HUES64 (cell line): Measurements from ENCODE around the gene OLFM2.

Source experiments
- H3K27ac ChIP-seq: 2 replicates; pipeline ENCODE4 v1.7.0; 2013; ENCODE audit warnings: low read depth, low read length, inconsistent platforms
- H3K27me3 ChIP-seq: 2 replicates; pipeline ENCODE4 v1.6.1; 2013; ENCODE audit warnings: mild to moderate bottlenecking, low read length; ENCODE audit not compliant: insufficient read depth
- H3K36me3 ChIP-seq: 2 replicates; pipeline ENCODE4 v1.6.1; 2013; ENCODE audit warnings: mild to moderate bottlenecking, low read length; ENCODE audit not compliant: insufficient read depth
- H3K4me1 ChIP-seq: 2 replicates; pipeline ENCODE4 v1.6.1; 2013; ENCODE audit warnings: mild to moderate bottlenecking, low read length, moderate library complexity; ENCODE audit not compliant: insufficient read depth
- H3K4me3 ChIP-seq: 2 replicates; pipeline ENCODE4 v1.5.1; 2013; ENCODE audit warnings: mild to moderate bottlenecking, low read length, moderate library complexity
- H3K9ac ChIP-seq: 2 replicates; pipeline ENCODE4 v1.6.1; 2013; ENCODE audit warnings: mild to moderate bottlenecking, low read depth, low read length
- H3K9me3 ChIP-seq: 2 replicates; pipeline ENCODE4 v1.6.1; 2013; ENCODE audit warnings: low read depth, low read length; ENCODE audit not compliant: insufficient read depth
- WGBS: fragments of 150-250, 120-280 bp; methylation state at CpG from one replicate; pipeline ENCODE4 v1.1.7; 2013; ENCODE audit warnings: missing lambda C conversion rate; 5-methylcytosine and 5-hydroxymethylcytosine counted together

OLFM2 gene

GRCh38 chr19:9903336-9903735 is 33.0 kb downstream of the OLFM2 start:
- H3K9me3 ChIP-seq, result no peaks in the 10 kb centered on the region
- H3K27me3 ChIP-seq, result no peaks in the 10 kb centered on the region
- 92% methylated on average over 5 of the region's 5 CpGs for WGBS
- no peak overlapping the region for H3K4me3 ChIP-seq
- peaks cover 9% of the 10 kb centered on the region; the same call in 1 of the 2 replicates for H3K4me1 ChIP-seq
- H3K27ac ChIP-seq, result no peak overlapping the region
- H3K36me3 ChIP-seq, result no peaks in the 10 kb centered on the region
- no peak overlapping the region for H3K9ac ChIP-seq

- WGBS, result 71% methylated on average over 3 of the region's 5 CpGs
- Histone ChIP-seq H3K9ac (no peak overlapping the region), H3K9me3 (no peaks in the 10 kb centered on the region), H3K27me3 (no peaks in the 10 kb centered on the region), H3K27ac (no peak overlapping the region), H3K4me3 (no peak overlapping the region), H3K4me1 (peaks cover 9% of the 10 kb centered on the region; the same call in 1 of the 2 replicates), H3K36me3 (no peaks in the 10 kb centered on the region)
These were observed 34.7 kb downstream of the OLFM2 start for GRCh38 chr19:9901642-9902041.

DNA sequence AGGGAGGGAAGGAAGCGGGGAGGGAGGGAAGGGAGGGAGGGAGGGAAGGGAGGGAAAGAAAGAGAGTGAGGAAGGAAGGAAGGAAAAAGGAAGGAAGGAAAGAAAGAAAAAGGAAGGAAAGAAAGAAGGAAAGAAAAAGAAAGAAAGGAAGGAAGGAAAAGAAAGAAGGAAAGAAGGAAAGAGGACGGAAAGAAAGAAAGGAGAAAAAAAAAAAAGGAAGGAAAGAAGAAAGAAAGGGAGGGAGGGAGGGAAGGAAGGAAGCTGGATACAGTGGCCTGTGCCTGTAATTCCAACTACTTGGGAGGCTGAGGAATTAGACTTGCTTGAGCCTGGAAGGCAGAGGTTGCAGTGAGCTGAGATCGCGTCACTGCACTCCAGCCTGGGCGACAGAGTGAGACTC is 35.3 kb downstream of the OLFM2 start:
- Histone ChIP-seq H3K36me3 (no peaks in the 10 kb centered on the region), H3K4me3 (no peak overlapping the region), H3K4me1 (peaks cover 9% of the 10 kb centered on the region; the same call in 1 of the 2 replicates), H3K9me3 (no peaks in the 10 kb centered on the region), H3K9ac (no peak overlapping the region), H3K27me3 (no peaks in the 10 kb centered on the region), H3K27ac (no peak overlapping the region)
- WGBS, result 84% methylated on average over 2 of the region's 5 CpGs

DNA sequence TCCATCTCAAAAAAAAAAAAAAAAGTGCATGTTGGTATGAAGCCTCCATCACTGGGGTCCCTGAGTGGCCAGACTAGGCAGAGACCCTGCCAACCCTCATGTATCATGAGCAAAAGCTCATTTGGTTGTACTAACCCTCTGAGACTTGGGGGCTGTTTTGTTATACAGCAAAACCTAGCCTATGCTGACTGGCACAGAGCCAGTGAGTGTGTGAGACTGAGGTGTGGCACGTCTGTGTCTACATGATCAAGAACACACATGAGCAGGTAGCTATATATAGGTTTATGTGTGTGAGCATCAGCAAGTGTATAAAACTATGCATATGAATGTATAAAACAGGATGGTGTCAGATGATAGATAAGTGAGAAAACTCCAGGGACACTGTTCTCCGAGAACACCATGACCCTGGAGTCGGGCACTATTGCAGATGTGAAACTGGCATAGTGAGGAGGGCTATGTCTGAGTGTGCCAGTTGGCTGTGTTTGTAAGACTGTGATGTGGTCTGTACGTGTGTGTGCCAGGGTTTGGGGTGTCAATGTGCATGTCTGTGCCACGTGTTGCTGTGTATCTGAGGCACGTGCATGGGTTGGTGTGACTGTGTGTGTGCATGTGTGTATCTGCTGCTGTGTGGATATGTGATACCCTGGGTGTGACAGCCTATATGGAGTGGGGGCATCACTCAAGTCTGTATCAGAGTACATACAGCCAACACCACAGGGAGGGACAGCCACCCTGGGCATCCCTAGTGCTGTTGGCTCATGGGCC is 44.5 kb downstream of the OLFM2 start:
- Histone ChIP-seq H3K4me3 (no peak overlapping the region), H3K27me3 (no peaks in the 10 kb centered on the region), H3K9me3 (no peaks in the 10 kb centered on the region), H3K36me3 (no peaks in the 10 kb centered on the region), H3K27ac (no peak overlapping the region), H3K4me1 (no peaks in the 10 kb centered on the region), H3K9ac (no peak overlapping the region)
- 91% methylated on average over 6 of the region's 6 CpGs for WGBS

DNA sequence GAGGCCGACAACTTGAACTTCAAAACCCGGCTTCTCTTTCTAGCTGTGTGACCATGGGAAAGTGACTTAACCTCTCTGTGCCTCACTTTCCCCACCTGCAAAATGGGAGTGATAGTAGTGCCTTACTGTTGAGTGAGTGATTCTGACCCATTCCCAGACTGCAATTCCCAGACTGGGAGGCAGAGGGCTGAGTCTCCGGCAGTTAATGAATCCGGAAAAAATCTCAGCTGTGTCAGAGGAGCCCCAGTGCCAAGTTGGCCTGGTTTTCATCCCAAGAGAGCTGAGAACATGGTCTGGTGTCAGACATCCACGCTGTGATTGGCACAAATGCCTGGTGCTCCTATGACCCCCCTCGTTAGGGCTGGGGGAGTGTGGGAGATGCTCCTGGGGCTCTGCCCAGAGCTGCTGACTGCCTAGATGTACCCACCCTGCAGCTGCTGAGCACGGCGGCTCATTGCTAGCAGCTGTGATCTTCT is 51.2 kb downstream of the OLFM2 start:
- H3K27ac ChIP-seq, result no peak overlapping the region
- H3K4me3 ChIP-seq, result no peak overlapping the region
- peaks cover 7% of the 10 kb centered on the region; the same call in 1 of the 2 replicates for H3K4me1 ChIP-seq
- H3K9ac ChIP-seq, result no peak overlapping the region
- 77% methylated on average over 8 of the region's 8 CpGs for WGBS
- no peaks in the 10 kb centered on the region for H3K27me3 ChIP-seq
- H3K36me3 ChIP-seq, result no peaks in the 10 kb centered on the region
- no peaks in the 10 kb centered on the region for H3K9me3 ChIP-seq

GRCh38 chr19:9883764-9884163 is 52.6 kb downstream of the OLFM2 start:
- no peaks in the 10 kb centered on the region for H3K36me3 ChIP-seq
- H3K27me3 ChIP-seq, result no peaks in the 10 kb centered on the region
- no peaks in the 10 kb centered on the region for H3K9me3 ChIP-seq
- H3K27ac ChIP-seq, result no peak overlapping the region
- H3K4me1 ChIP-seq, result peaks cover 7% of the 10 kb centered on the region; the same call in 1 of the 2 replicates
- no peak overlapping the region for H3K4me3 ChIP-seq
- peak overlapping the region; percentile 7; the same call in 1 of the 2 replicates for H3K9ac ChIP-seq
- 92% methylated on average over 12 of the region's 12 CpGs for WGBS

DNA sequence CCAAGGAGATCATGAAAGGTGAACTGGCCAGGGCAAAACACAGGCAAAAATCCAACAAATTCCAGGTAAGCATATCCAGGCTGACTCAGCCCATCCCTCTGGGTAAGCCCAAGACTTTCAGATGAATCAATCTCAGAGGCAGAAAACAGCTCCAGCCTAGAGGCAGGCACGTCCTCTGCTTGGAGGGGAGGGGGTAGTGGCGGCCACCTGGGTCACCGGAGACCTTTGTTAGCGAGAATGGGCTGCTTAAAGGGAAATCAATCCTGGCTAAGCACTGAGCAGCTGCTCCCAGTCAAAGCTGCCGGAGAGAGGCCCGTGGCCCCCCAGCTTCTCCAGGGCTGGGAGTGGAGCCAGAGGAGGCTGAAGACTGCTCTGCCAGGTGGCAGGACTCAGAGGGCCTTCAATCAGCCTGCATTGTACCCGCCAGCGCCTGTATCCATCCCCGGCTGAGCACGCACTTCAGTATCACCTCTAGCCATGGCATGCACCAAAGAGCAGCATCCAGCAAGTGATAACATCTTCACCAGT is 53.0 kb downstream of the OLFM2 start:
- Histone ChIP-seq H3K9me3 (no peaks in the 10 kb centered on the region), H3K27me3 (no peaks in the 10 kb centered on the region), H3K4me3 (no peak overlapping the region), H3K4me1 (peaks cover 7% of the 10 kb centered on the region; the same call in 1 of the 2 replicates), H3K36me3 (no peaks in the 10 kb centered on the region), H3K27ac (no peak overlapping the region), H3K9ac (peak overlapping the region; percentile 7; the same call in 1 of the 2 replicates)
- 61% methylated on average over 10 of the region's 10 CpGs for WGBS

DNA sequence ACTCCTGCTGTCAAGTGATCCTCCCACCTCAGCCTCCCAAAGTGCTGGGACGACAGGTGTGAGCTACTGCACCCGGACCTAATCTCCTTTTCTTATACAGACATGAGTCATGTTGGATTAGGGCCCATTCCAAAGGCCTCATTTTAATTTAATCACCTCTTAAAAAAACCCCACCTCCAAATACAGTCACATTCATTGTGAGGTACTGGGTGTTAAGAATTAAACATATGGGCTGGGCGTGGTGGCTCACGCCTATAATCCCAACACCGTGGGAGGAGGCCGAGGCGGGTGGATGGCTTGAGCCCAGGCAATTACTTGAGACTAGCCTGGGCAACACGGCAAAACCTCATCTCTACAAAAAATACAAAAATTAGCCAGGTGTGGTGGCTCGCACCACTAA is 54.6 kb downstream of the OLFM2 start:
- Histone ChIP-seq H3K4me3 (no peak overlapping the region), H3K36me3 (no peaks in the 10 kb centered on the region), H3K9me3 (no peaks in the 10 kb centered on the region), H3K27ac (no peak overlapping the region), H3K4me1 (peaks cover 7% of the 10 kb centered on the region; the same call in 1 of the 2 replicates), H3K27me3 (no peaks in the 10 kb centered on the region), H3K9ac (no peak overlapping the region)
- WGBS, result 92% methylated on average over 9 of the region's 9 CpGs

DNA sequence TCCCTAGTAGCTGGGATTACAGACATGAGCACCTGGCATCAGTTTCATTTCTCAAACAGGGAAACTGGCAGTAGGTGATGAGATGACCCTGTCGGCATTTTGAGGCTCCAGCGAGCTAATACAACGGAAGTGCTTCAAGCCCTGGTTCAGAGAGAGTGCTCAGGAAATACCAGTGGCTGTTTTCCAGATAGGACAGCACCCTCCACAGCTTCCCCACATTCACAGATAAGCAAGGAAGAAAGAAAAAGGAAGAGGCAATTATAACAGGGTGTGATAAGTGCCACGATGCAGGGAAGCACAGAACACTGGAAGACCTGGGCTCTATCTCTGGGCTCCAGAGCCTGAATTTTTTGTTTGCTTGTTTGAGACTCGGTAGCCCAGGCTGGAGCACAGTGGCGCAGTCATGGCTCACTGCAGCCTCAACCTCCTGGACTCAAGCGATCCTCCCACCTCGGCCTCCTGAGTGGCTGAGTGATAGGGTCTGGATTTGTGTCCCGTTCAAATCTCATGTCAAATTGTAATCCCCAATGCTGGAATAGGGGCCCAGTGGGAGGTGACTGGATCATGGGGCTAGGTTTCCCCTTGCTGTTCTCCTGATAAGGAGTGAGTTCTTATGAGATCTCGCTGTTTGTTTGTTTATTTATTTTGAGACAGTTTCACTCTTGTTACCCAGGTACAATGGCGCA is 57.7 kb downstream of the OLFM2 start:
- no peak overlapping the region for H3K4me3 ChIP-seq
- 95% methylated on average over 11 of the region's 11 CpGs for WGBS

DNA sequence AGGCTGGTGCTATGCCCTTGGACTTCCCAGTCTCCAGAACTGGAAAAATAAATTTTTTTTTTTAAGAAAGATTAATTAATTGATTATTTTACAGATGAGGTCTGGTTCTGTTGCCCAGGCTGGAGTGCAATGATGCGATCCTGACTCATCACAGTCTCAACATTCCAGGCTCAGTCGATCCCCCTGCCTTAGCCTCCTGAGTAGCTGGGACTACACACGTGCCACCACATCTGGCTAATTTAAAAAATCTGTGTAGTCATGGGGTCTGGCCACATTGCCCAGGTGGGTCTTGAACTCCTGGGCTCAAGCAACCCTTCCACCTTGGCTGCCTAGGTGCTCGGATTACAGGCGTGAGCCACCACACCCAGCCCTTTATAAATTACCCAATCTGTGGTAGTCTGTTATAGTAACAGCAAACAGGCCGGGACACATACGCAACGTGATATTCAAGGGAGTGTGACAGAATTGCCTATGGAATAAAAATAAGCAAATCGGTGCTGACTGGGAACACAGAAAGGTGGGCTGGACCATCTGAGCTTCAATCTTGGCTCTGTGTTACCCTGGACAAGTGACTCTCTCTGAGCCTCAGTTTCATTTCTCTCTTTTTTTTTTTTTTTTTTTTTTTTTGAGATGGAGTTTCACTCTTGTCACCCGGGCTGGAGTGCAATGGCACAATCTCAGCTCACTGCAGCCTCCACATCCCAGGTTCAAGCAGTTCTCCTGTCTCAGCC is 58.4 kb downstream of the OLFM2 start:
- no peak overlapping the region for H3K4me3 ChIP-seq
- H3K4me1 ChIP-seq, result peaks cover under 1% of the 10 kb centered on the region; the same call in 1 of the 2 replicates
- 96% methylated on average over 10 of the region's 10 CpGs for WGBS
- no peaks in the 10 kb centered on the region for H3K27me3 ChIP-seq
- no peak overlapping the region for H3K9ac ChIP-seq
- no peaks in the 10 kb centered on the region for H3K36me3 ChIP-seq
- H3K9me3 ChIP-seq, result no peaks in the 10 kb centered on the region
- H3K27ac ChIP-seq, result no peak overlapping the region

More for the DNA sequence above, 57.7 kb downstream of the OLFM2 start:
- Histone ChIP-seq H3K27ac (no peak overlapping the region), H3K9me3 (no peaks in the 10 kb centered on the region), H3K4me1 (peaks cover 6% of the 10 kb centered on the region; the same call in 1 of the 2 replicates), H3K9ac (no peak overlapping the region), H3K27me3 (no peaks in the 10 kb centered on the region), H3K36me3 (no peaks in the 10 kb centered on the region)
